Endothelial cell of umbilical vein (primary cell): ENCODE measurements around the gene CNOT10. TPM values are rescaled to one million over a fixed set of nuclear protein-coding genes. Genes with fewer than 3 reads are reported as not detected.
"Not testable (repeated sequence)": the region's sequence is repeated elsewhere in the genome, so short reads cannot be mapped to it uniquely, and the experiment has no call there.

Source experiments
- BruUV-seq: library from RNA; stranded (reverse); fragments of 400-500 nt; replicated peaks from 2 replicates; lab custom pipeline; 2021; lab: Mats Ljungman, UMichigan
- CTCF ChIA-PET: fragments of 300-600, 350-600 bp; sonication (Branson Sonifier 250); formaldehyde crosslinking; loops from one replicate; lab custom pipeline; 2021; ENCODE audit warnings: antibody characterized with exemption, inconsistent platforms; lab: Charles Lee
- POLR2A ChIA-PET: fragments of 300-600, 350-600 bp; sonication (Branson Sonifier 250); formaldehyde crosslinking; loops from one replicate; lab custom pipeline; 2021; ENCODE audit warnings: antibody characterized with exemption, inconsistent platforms; lab: Charles Lee
- DNase-seq: peaks from one replicate; pipeline ENCODE4 v3.0.0-alpha.2; 2011; ENCODE audit warnings: low read depth, low spot score
- FAIRE-seq: peaks from 2 replicates; lab custom pipeline; 2011; peaks lifted over from hg19 to GRCh38; lab: Jason Lieb, UNC
- H2AFZ ChIP-seq: 2 replicates; pipeline ENCODE4 v1.6.0; 2012; ENCODE audit warnings: low read depth, low read length, control low read depth, inconsistent platforms
- H3K27ac ChIP-seq: 2 replicates; pipeline ENCODE4 v1.5.1; 2011; ENCODE audit warnings: low read depth, mild to moderate bottlenecking, control low read depth, low read length, moderate library complexity; ENCODE audit not compliant: insufficient read depth
- H3K27me3 ChIP-seq, 2 experiments: 2 replicates each; pipeline versions ENCODE4 v1.6.0 to v1.6.1; 2011; ENCODE audit warnings: low read length in 2 of 2, mixed read lengths in 1 of 2; ENCODE audit not compliant: control insufficient read depth in 2 of 2, insufficient read depth in 2 of 2
- H3K36me3 ChIP-seq, 2 experiments: 2 replicates in 1 of 2; 3 replicates in 1 of 2; pipeline ENCODE4 v1.5.1; 2011; ENCODE audit warnings: low read length in 2 of 2, mild to moderate bottlenecking in 1 of 2, moderate library complexity in 1 of 2; ENCODE audit not compliant: control insufficient read depth in 2 of 2, insufficient read depth in 2 of 2; ENCODE audit errors: extremely low read depth in 1 of 2
- H3K4me1 ChIP-seq: 3 replicates; pipeline ENCODE4 v1.5.1; 2011; ENCODE audit warnings: mild to moderate bottlenecking, low read length; ENCODE audit not compliant: control insufficient read depth, insufficient read depth; ENCODE audit errors: extremely low read depth
- H3K4me2 ChIP-seq: 2 replicates; pipeline ENCODE4 v1.6.1; 2011; ENCODE audit warnings: low read length, control low read depth, mixed read lengths; ENCODE audit not compliant: insufficient read depth
- H3K4me3 ChIP-seq, 3 experiments: fragments of 200-600 bp in 1 of 3; sonication (generic), shearing (Covaris generic) in 1 of 3; replicated peaks in 1 of 3; 2 replicates each; pipeline ENCODE4 v1.5.1; 2011 to 2016; ENCODE audit warnings: control low read depth in 3 of 3, low read length in 3 of 3, mild to moderate bottlenecking in 2 of 3, inconsistent platforms in 1 of 3, low read depth in 1 of 3, moderate library complexity in 1 of 3; ENCODE audit not compliant: insufficient read depth in 1 of 3
- H3K79me2 ChIP-seq: 2 replicates; pipeline ENCODE4 v1.6.0; 2012; ENCODE audit warnings: low read length, inconsistent platforms; ENCODE audit not compliant: control insufficient read depth, insufficient read depth
- H3K9ac ChIP-seq: replicated peaks from 2 replicates; pipeline ENCODE3; 2011; ENCODE audit warnings: low read length, control low read depth; ENCODE audit not compliant: insufficient read depth; ENCODE audit errors: extremely low read depth
- H3K9me1 ChIP-seq: replicated peaks from 3 replicates; pipeline ENCODE4 v1.6.0; 2011; ENCODE audit warnings: mild to moderate bottlenecking, low read length; ENCODE audit not compliant: control insufficient read depth, insufficient read depth; ENCODE audit errors: extremely low read depth
- H3K9me3 ChIP-seq: replicated peaks from 2 replicates; pipeline ENCODE4 v1.5.1; 2012; ENCODE audit warnings: low read length, inconsistent platforms; ENCODE audit not compliant: control insufficient read depth, insufficient read depth
- H4K20me1 ChIP-seq: replicated peaks from 2 replicates; pipeline ENCODE3; 2011; ENCODE audit warnings: mild to moderate bottlenecking, low read length; ENCODE audit not compliant: control insufficient read depth, insufficient read depth; ENCODE audit errors: extremely low read depth
- CTCF ChIP-seq, 2 donors: IDR thresholded peaks; 1 replicate in 1 of 2; 2 replicates in 1 of 2; pipeline ENCODE4 v1.5.1; 2011; ENCODE audit warnings: low read length in 2 of 2, mild to moderate bottlenecking in 2 of 2, moderate library complexity in 2 of 2, control low read depth in 1 of 2, inconsistent platforms in 1 of 2, low read depth in 1 of 2; ENCODE audit not compliant: insufficient read depth in 1 of 2; ENCODE audit errors: extremely low read depth in 1 of 2
- EZH2 ChIP-seq: IDR thresholded peaks from 2 replicates; pipeline ENCODE4 v1.6.1; 2012; ENCODE audit warnings: borderline replicate concordance, low read depth, mild to moderate bottlenecking, moderate library complexity, low read length, inconsistent platforms; ENCODE audit not compliant: severe bottlenecking
- FOS ChIP-seq: IDR thresholded peaks from 2 replicates; pipeline ENCODE4 v1.6.1; 2011; ENCODE audit warnings: mild to moderate bottlenecking, low read length, moderate library complexity, borderline replicate concordance; ENCODE audit not compliant: insufficient read depth
- GATA2 ChIP-seq: IDR thresholded peaks from 2 replicates; pipeline ENCODE4 v1.7.0; 2011; ENCODE audit warnings: low read depth, mild to moderate bottlenecking, moderate library complexity, mixed read lengths, low read length; ENCODE audit not compliant: insufficient read length, insufficient read depth
- JUN ChIP-seq: IDR thresholded peaks from 2 replicates; pipeline ENCODE4 v1.6.1; 2011; ENCODE audit warnings: borderline replicate concordance, low read depth; ENCODE audit not compliant: insufficient read length, insufficient read depth
- MAX ChIP-seq: IDR thresholded peaks from 2 replicates; pipeline ENCODE4 v1.6.1; 2011; ENCODE audit not compliant: insufficient read depth, insufficient read length
- MYC ChIP-seq: IDR thresholded peaks from one replicate; pipeline ENCODE4 v1.6.1; 2011; ENCODE audit warnings: mild to moderate bottlenecking, low read depth, low read length
- POLR2A ChIP-seq: IDR thresholded peaks from 2 replicates; pipeline ENCODE4 v1.6.1; 2012; ENCODE audit warnings: low read depth, mild to moderate bottlenecking, control low read depth, low read length
- POLR2AphosphoS5 ChIP-seq: IDR thresholded peaks from 2 replicates; pipeline ENCODE4 v1.6.1; 2012; ENCODE audit warnings: low read depth, mild to moderate bottlenecking, control low read depth, low read length, moderate library complexity; ENCODE audit not compliant: insufficient read depth
- dilution Hi-C: fragments of 300-500 bp; cut with MboI; formaldehyde crosslinking; loops from one replicate; pipeline ENCODE4 v1.15.0; 2019; ENCODE audit warnings: low sequenced_read_pairs; ENCODE audit not compliant: extremely low pct_ligation_motif_present
- intact Hi-C: fragments of 100-400 bp; cut with micrococcal nuclease; formaldehyde crosslinking; loops from one replicate; pipeline ENCODE4 v1.10.0; 2022
- polyA plus RNA-seq, 4 experiments: library from polyadenylated mRNA; depleted of rRNA in 3 of 4; stranded (reverse) in 3 of 4; unstranded in 1 of 4; fragments of >200 nt; gene quantifications; 2 replicates each; pipeline versions ENCODE4 v1.2.1 to v1.2.3, GENCODE V29; 2011 to 2012; ENCODE audit warnings: missing spikeins in 1 of 4
- total RNA-seq: library from RNA; stranded (reverse); gene quantifications from 2 replicates; pipeline ENCODE4 v1.2.3, GENCODE V29; 2021

The CNOT10 gene
- total and polyA plus RNA-seq, 2 donors (not counting 3 experiments of a cell fraction or from before 2014, with no cell fraction given): 23.6 to 28.6 TPM

- intact Hi-C loops (no loop called here), dilution Hi-C loops (no loop called here)
- no peak for DNase-seq
- no peaks in the 10 kb centered on the region for H4K20me1 ChIP-seq
- H3K4me1 ChIP-seq: no peaks in the 10 kb centered on the region
- CTCF ChIA-PET: interaction anchor here (0.8 to 3.5 kb wide), 3 partner anchors 17 to 157 kb away, joined by 4 to 18 read pairs (median 16); partner anchors contain the start of gene CNOT10
- FAIRE-seq: no peak
- H3K36me3 ChIP-seq: no peaks in the 10 kb centered on the region
- TF ChIP-seq FOS (no peak), JUN (no peak), MAX (no peak), POLR2A (no peak), MYC (no peak), GATA2 (no peak), POLR2AphosphoS5 (no peak), EZH2 (no peak), CTCF (IDR thresholded peaks at IDR 0.05; ENCODE audit: extremely low read depth in 1 of 2, insufficient read depth in 1 of 2, low read depth in 1 of 2, low read length in 2 of 2) (no peak)
- H2AFZ ChIP-seq: no peak overlapping the region
- H3K9me1 ChIP-seq: no peaks in the 10 kb centered on the region
- POLR2A ChIA-PET: no interaction called here
- H3K9me3 ChIP-seq: no peaks in the 10 kb centered on the region
- H3K27ac ChIP-seq: no peak overlapping the region
- no peak overlapping the region for H3K4me2 ChIP-seq
- no peaks in the 10 kb centered on the region for H3K79me2 ChIP-seq
- H3K4me3 ChIP-seq: no peak overlapping the region
- no TSS peak for BruUV-seq
- H3K27me3 ChIP-seq: peaks cover 7 to 10% of the 10 kb centered on the region in 2 experiments
- H3K9ac ChIP-seq: no peak overlapping the region
Observed at GRCh38 chr3:32667072-32667582, 17.9 kb upstream of the CNOT10 start.

- CTCF ChIA-PET: interaction anchor here (1.9 kb wide), 1 partner anchor 159 kb away, joined by 16 read pairs; no protein-coding TSS in a partner anchor
- not testable (repeated sequence) for FAIRE-seq
Observed at GRCh38 chr3:32669226-32669625, 15.8 kb upstream of the CNOT10 start.

More at GRCh38 chr3:32669226-32669625, 15.8 kb upstream of the CNOT10 start:
- intact Hi-C loops, H4K20me1 ChIP-seq, H2AFZ ChIP-seq, H3K79me2 ChIP-seq, H3K4me1 ChIP-seq, BruUV-seq, H3K4me2 ChIP-seq, H3K9ac ChIP-seq, H3K27ac ChIP-seq, DNase-seq, H3K9me3 ChIP-seq, POLR2A ChIA-PET, H3K4me3 ChIP-seq, H3K9me1 ChIP-seq, H3K36me3 ChIP-seq, H3K27me3 ChIP-seq, dilution Hi-C loops: not testable (repeated sequence)
